K562 (cell line): ENCODE measurements around the gene PLA2G2C. TPM values are rescaled to one million over a fixed set of nuclear protein-coding genes. Genes with fewer than 3 reads are reported as not detected.

Source experiments
- ATAC-seq: fragments of 200-7000 bp; cut with Tn5 transposase; 3 replicates; pipeline ENCODE4 v1.9.1; 2020; ENCODE audit warnings: moderate library complexity
- BruUV-seq: library from RNA; stranded (reverse); fragments of 400-500 nt; replicated peaks from 2 replicates; lab custom pipeline; 2021; lab: Mats Ljungman, UMichigan
- CTCF ChIA-PET: fragments of 300-600 bp; formaldehyde crosslinking; extraction: SDS; loops from one replicate; lab custom pipeline; 2021; ENCODE audit warnings: low intra/inter-chr PET ratio; lab: Yijun Ruan, JAX
- POLR2A ChIA-PET: fragments of 300-600, 350-650 bp; sonication (Branson Sonifier 250); formaldehyde crosslinking; extraction: SDS; loops from one replicate; lab custom pipeline; 2021; ENCODE audit warnings: antibody characterized with exemption, inconsistent platforms; lab: Yijun Ruan, JAX
- DNase-seq, 4 experiments: peaks; one replicate each; pipeline versions ENCODE4 v3.0.0 to v3.0.0-alpha.2; 2011 to 2018; ENCODE audit warnings: low spot score in 3 of 4, mixed read lengths in 3 of 4; ENCODE audit errors: extremely low read depth in 1 of 4
- FAIRE-seq: peaks from 2 replicates; lab custom pipeline; 2011; peaks lifted over from hg19 to GRCh38; lab: Jason Lieb, UNC
- H2AFZ ChIP-seq: 2 replicates; pipeline ENCODE4 v1.6.0; 2011; ENCODE audit warnings: low read depth, low read length, control low read depth, inconsistent platforms
- H3K27ac ChIP-seq: fragments of 200-600 bp; 3 replicates; pipeline ENCODE4 v1.8.0; 2011; ENCODE audit warnings: low read depth, mild to moderate bottlenecking, control low read depth, inconsistent platforms, low read length, moderate library complexity, mixed read lengths; ENCODE audit errors: extremely low read depth
- H3K27me3 ChIP-seq, 2 experiments: fragments of 300-600 bp in 1 of 2; 2 replicates in 1 of 2; 3 replicates in 1 of 2; pipeline versions ENCODE4 v1.6.0 to v1.8.0; 2011; ENCODE audit warnings: inconsistent platforms in 2 of 2, low read length in 2 of 2, mild to moderate bottlenecking in 1 of 2, mixed read lengths in 1 of 2, moderate library complexity in 1 of 2; ENCODE audit not compliant: control insufficient read depth in 2 of 2, insufficient read depth in 2 of 2
- H3K36me3 ChIP-seq: fragments of 300-600 bp; 3 replicates; pipeline ENCODE4 v1.8.0; 2011; ENCODE audit warnings: mild to moderate bottlenecking, low read length, inconsistent platforms; ENCODE audit not compliant: control insufficient read depth, insufficient read depth
- H3K4me1 ChIP-seq, 2 experiments: fragments of 200-600 bp in 1 of 2; replicated peaks in 1 of 2; 2 replicates in 1 of 2; 3 replicates in 1 of 2; pipeline versions ENCODE4 v1.5.1 to v1.8.0; 2011; ENCODE audit warnings: inconsistent platforms in 2 of 2, low read length in 2 of 2, mild to moderate bottlenecking in 1 of 2, mixed read lengths in 1 of 2, moderate library complexity in 1 of 2; ENCODE audit not compliant: control insufficient read depth in 2 of 2, insufficient read depth in 2 of 2
- H3K4me2 ChIP-seq: 2 replicates; pipeline ENCODE4 v1.6.1; 2011; ENCODE audit warnings: low read length, control low read depth, inconsistent platforms, mixed read lengths; ENCODE audit not compliant: insufficient read depth
- H3K4me3 ChIP-seq: fragments of 200-600 bp; sonication (generic), shearing (Covaris generic); 2 replicates; pipeline ENCODE4 v1.5.1; 2016; ENCODE audit warnings: control low read depth, inconsistent platforms
- H3K79me2 ChIP-seq: fragments of 200-600 bp; 3 replicates; pipeline ENCODE4 v1.8.0; 2011; ENCODE audit warnings: low read length, inconsistent platforms; ENCODE audit not compliant: control insufficient read depth, insufficient read depth
- H3K9ac ChIP-seq, 2 experiments: 2 replicates each; pipeline versions ENCODE4 v1.6.0 to v1.6.1; 2011; ENCODE audit warnings: low read depth in 2 of 2, low read length in 2 of 2, control low read depth in 1 of 2, inconsistent platforms in 1 of 2, mild to moderate bottlenecking in 1 of 2, mixed read lengths in 1 of 2; ENCODE audit not compliant: insufficient read depth in 1 of 2
- H3K9me1 ChIP-seq: one replicate; pipeline ENCODE4 v1.6.0; 2011; ENCODE audit warnings: inconsistent platforms, mild to moderate bottlenecking, low read length, moderate library complexity; ENCODE audit not compliant: control insufficient read depth, insufficient read depth
- H3K9me3 ChIP-seq: replicated peaks from 2 replicates; pipeline ENCODE4 v1.5.1; 2011; ENCODE audit warnings: low read depth, low read length, inconsistent platforms; ENCODE audit not compliant: control insufficient read depth, insufficient read depth
- H4K20me1 ChIP-seq: replicated peaks from 2 replicates; pipeline ENCODE4 v1.6.1; 2011; ENCODE audit warnings: low read length, inconsistent platforms, mixed read lengths; ENCODE audit not compliant: control insufficient read depth, insufficient read depth
- CBX2 ChIP-seq: fragments of 200-600 bp; sonication (generic); IDR thresholded peaks from one replicate; pipeline ENCODE4 v1.6.1; 2012; ENCODE audit warnings: mild to moderate bottlenecking, low read length, inconsistent platforms; ENCODE audit not compliant: insufficient read depth, poor library complexity, severe bottlenecking
- ERF ChIP-seq: fragments of 450-650 bp; formaldehyde crosslinking; IDR thresholded peaks from 2 replicates; pipeline ENCODE4 v1.4.0; 2020; ENCODE audit warnings: mild to moderate bottlenecking, mixed read lengths
- GTF2F1 ChIP-seq: IDR thresholded peaks from 2 replicates; pipeline ENCODE4 v1.6.1; 2011; ENCODE audit warnings: low read depth, low read length, improper control_type of control experiment
- MTF1 ChIP-seq: fragments of 250-450 bp; sonication (Bioruptor Pico); IDR thresholded peaks from 2 replicates; pipeline ENCODE4 v1.9.0; 2021; ENCODE audit warnings: moderate library complexity, mild to moderate bottlenecking, inconsistent platforms, borderline replicate concordance
- PHB ChIP-seq: fragments of 250-450 bp; sonication (Bioruptor Pico); IDR thresholded peaks from 2 replicates; pipeline ENCODE4 v1.5.0; 2021
- ZNF165 ChIP-seq: fragments of 250-450 bp; sonication (Bioruptor Pico); IDR thresholded peaks from 2 replicates; pipeline ENCODE4 v1.4.0; 2020; ENCODE audit warnings: borderline replicate concordance
- WGBS: fragments of 100-300 bp; shearing (Covaris generic); methylation state at CpG from one replicate; pipeline ENCODE4 v1.1.6; 2016; ENCODE audit warnings: low coverage, mixed read lengths; ENCODE audit not compliant: insufficient coverage; ENCODE audit errors: missing lambda C conversion rate; 5-methylcytosine and 5-hydroxymethylcytosine counted together
- in situ Hi-C: fragments of 300-500 bp; cut with MboI; formaldehyde crosslinking; loops from 4 replicates; pipeline ENCODE4 v1.15.0; 2018; ENCODE audit warnings: inconsistent platforms, mixed read lengths
- intact Hi-C: fragments of 100-400 bp; cut with micrococcal nuclease; formaldehyde crosslinking; loops from 2 replicates; pipeline ENCODE4 v1.14.2; 2022
- polyA plus RNA-seq, 8 experiments: library from polyadenylated mRNA; depleted of rRNA in 4 of 8; stranded (reverse) in 5 of 8; unstranded in 3 of 8; fragments of >200 nt; fragmentation: Nextera tagmentation in 2 of 8; fragmentation: Illumina TruSeq in 1 of 8; extraction: Ambion mirVana in 2 of 8; extraction: Trizol in 1 of 8; gene quantifications; 2 replicates each; pipeline versions ENCODE4 v1.2.1 to v1.2.3, GENCODE V29; 2011 to 2014; ENCODE audit warnings: inconsistent platforms in 1 of 8, missing spikeins in 1 of 8
- total RNA-seq, 7 experiments: library from RNA; depleted of rRNA in 6 of 7; stranded (reverse); fragments of >200 nt in 6 of 7; fragmentation: Illumina TruSeq in 2 of 7; extraction: Trizol in 2 of 7; gene quantifications; 2 replicates each; pipeline versions ENCODE4 v1.2.1 to v1.2.3, GENCODE V29; 2011 to 2021; ENCODE audit warnings: low replicate concordance in 1 of 7

The PLA2G2C gene
- total and polyA plus RNA-seq, 9 of the 15 experiments (the other 6 are each of a cell fraction or from before 2014, with no cell fraction given) = 0.14 to 0.49 (median 0.21) TPM

GRCh38 chr1:20234788-20235535 lies 48.6 kb upstream of the PLA2G2C start:
- Histone ChIP-seq H3K36me3 (no peaks in the 10 kb centered on the region), H3K4me2 (no peak overlapping the region), H3K4me3 (no peak overlapping the region), H3K9me1 (no peaks in the 10 kb centered on the region), H2AFZ (no peak overlapping the region), H3K27ac (no peak overlapping the region)
- intact Hi-C loops = no loop called here
- FAIRE-seq = no peak
- POLR2A ChIA-PET = no interaction called here
- no peak for TF ChIP-seq GTF2F1
- TF ChIP-seq PHB (CRISPR knock-in tag) = no peak
- no peak for TF ChIP-seq CBX2
- no peak for TF ChIP-seq ERF (CRISPR knock-in tag)
- no peak for TF ChIP-seq MTF1
- no peak for TF ChIP-seq ZNF165
- TF ChIP-seq, all 486 proteins: peak for 0
- 2% methylated on average over 6 of the region's 6 CpGs for WGBS
- H3K9me3 ChIP-seq = no peaks in the 10 kb centered on the region
- H3K27me3 ChIP-seq = peaks cover 37 to 39% of the 10 kb centered on the region in 2 experiments; a peak in 4 of 5 replicates
- H3K9ac ChIP-seq = no peak overlapping the region
- DNase-seq (no peak), ATAC-seq (no peak)
- BruUV-seq = no TSS peak
- H3K79me2 ChIP-seq = no peaks in the 10 kb centered on the region
- no peaks in the 10 kb centered on the region; the same call in 1 of the 2 replicates for H4K20me1 ChIP-seq
- in situ Hi-C loops = no loop called here
- H3K4me1 ChIP-seq = no peaks in the 10 kb centered on the region
- CTCF ChIA-PET = interaction anchor here (0.6 kb wide), 1 partner anchor 54 kb away, joined by 3 read pairs; no protein-coding TSS in a partner anchor
